Measurements from ENCODE around the gene SLC36A4. TPM values are rescaled to one million over a fixed set of nuclear protein-coding genes. Genes with fewer than 3 reads are reported as not detected.

Gene SLC36A4
- total RNA-seq, 1 experiment from 2014 or later = 21.1 TPM

GRCh38 chr11:93100211-93100610 lies 97.6 kb downstream of the SLC36A4 start:
- H3K9me2 ChIP-seq (ENCODE audit: insufficient read depth) = no peaks in the 10 kb centered on the region
- CTCF ChIA-PET = interaction anchor here (0.9 kb wide), 1 partner anchor 10 kb away, joined by 5 read pairs; no protein-coding TSS in a partner anchor
- H2AFZ ChIP-seq (ENCODE audit: low read depth, low read length, poor library complexity, severe bottlenecking) = no peak overlapping the region
- BruUV-seq (replicated peaks) = no TSS peak
- ATAC-seq (no peak), DNase-seq (ENCODE audit: low read depth, low spot score) (no peak)
- intact Hi-C loops (cut with micrococcal nuclease) = no loop called here
- no peaks in the 10 kb centered on the region for H3K4me1 ChIP-seq (ENCODE audit: control insufficient read depth in 1 of 2, insufficient read depth in 2 of 2, low read length in 2 of 2)
- RAD21 ChIA-PET (ENCODE audit: low non-redundant PET in 1 of 2, low total read pairs in 2 of 2, uncharacterized antibody in 2 of 2, unreplicated experiment in 2 of 2) = no interaction called here
- no peaks in the 10 kb centered on the region for H3K9me3 ChIP-seq (ENCODE audit: control insufficient read depth in 1 of 2, insufficient read depth in 1 of 2, low read depth in 1 of 2, low read length in 2 of 2)
- no peak overlapping the region for H3K4me2 ChIP-seq (ENCODE audit: low read length)
- no peaks in the 10 kb centered on the region for H3K79me2 ChIP-seq (ENCODE audit: insufficient read depth, low read length)
- H3K36me3 ChIP-seq (ENCODE audit: control insufficient read depth in 1 of 2, insufficient read depth in 2 of 2, low read length in 2 of 2) = no peaks in the 10 kb centered on the region
- H3K27me3 ChIP-seq (ENCODE audit: insufficient read depth, low read length) = no peaks in the 10 kb centered on the region
- H3K9ac ChIP-seq (ENCODE audit: low read length) = no peak overlapping the region
- no peaks in the 10 kb centered on the region for H4K20me1 ChIP-seq (ENCODE audit: insufficient read depth)
- POLR2A ChIA-PET = no interaction called here
- H3K4me3 ChIP-seq (replicated peaks in 1 of 2; ENCODE audit: low read depth in 1 of 2, low read length in 2 of 2) = no peak overlapping the region
- TF ChIP-seq YY1 (IDR thresholded peaks at IDR 0.05; ENCODE audit: extremely low read depth, insufficient replicate concordance, low read depth, low read length) (no peak), ATF3 (IDR thresholded peaks at IDR 0.05) (no peak), ELF1 (IDR thresholded peaks at IDR 0.05; ENCODE audit: borderline replicate concordance, low read depth) (no peak), POLR2AphosphoS5 (IDR thresholded peaks at IDR 0.05; ENCODE audit: low read depth, low read length) (no peak), CEBPB (IDR thresholded peaks at IDR 0.05; ENCODE audit: low read depth) (no peak), EGR1 (IDR thresholded peaks at IDR 0.05; ENCODE audit: low read depth) (no peak), RAD21 (IDR thresholded peaks at IDR 0.05; ENCODE audit: low read depth) (no peak)
- TF ChIP-seq, protein P1, sequence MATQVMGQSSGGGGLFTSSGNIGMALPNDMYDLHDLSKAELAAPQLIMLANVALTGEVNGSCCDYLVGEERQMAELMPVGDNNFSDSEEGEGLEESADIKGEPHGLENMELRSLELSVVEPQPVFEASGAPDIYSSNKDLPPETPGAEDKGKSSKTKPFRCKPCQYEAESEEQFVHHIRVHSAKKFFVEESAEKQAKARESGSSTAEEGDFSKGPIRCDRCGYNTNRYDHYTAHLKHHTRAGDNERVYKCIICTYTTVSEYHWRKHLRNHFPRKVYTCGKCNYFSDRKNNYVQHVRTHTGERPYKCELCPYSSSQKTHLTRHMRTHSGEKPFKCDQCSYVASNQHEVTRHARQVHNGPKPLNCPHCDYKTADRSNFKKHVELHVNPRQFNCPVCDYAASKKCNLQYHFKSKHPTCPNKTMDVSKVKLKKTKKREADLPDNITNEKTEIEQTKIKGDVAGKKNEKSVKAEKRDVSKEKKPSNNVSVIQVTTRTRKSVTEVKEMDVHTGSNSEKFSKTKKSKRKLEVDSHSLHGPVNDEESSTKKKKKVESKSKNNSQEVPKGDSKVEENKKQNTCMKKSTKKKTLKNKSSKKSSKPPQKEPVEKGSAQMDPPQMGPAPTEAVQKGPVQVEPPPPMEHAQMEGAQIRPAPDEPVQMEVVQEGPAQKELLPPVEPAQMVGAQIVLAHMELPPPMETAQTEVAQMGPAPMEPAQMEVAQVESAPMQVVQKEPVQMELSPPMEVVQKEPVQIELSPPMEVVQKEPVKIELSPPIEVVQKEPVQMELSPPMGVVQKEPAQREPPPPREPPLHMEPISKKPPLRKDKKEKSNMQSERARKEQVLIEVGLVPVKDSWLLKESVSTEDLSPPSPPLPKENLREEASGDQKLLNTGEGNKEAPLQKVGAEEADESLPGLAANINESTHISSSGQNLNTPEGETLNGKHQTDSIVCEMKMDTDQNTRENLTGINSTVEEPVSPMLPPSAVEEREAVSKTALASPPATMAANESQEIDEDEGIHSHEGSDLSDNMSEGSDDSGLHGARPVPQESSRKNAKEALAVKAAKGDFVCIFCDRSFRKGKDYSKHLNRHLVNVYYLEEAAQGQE (IDR thresholded peaks at IDR 0.05; ENCODE audit: low read depth) = no peak
- no peak overlapping the region for H3K27ac ChIP-seq (ENCODE audit: low read depth, low read length)
